Coronary artery (tissue), 2 donors: Measurements from ENCODE around the gene RBKS.

ENCODE experiments used
- DNase-seq: peaks from one replicate; pipeline ENCODE4 v3.0.0-alpha.2; 2017; ENCODE audit warnings: low spot score
- H3K27ac ChIP-seq, 2 donors: fragments of 200-600 bp; sonication (generic); one replicate each; pipeline ENCODE4 v1.5.1; 2016 to 2019
- H3K4me3 ChIP-seq: fragments of 200-600 bp; sonication (generic); 2 replicates; pipeline ENCODE4 v1.5.1; 2016; ENCODE audit warnings: mild to moderate bottlenecking, moderate library complexity
- TF ChIP-seq, protein P1 (sequence below): fragments of 200-600 bp; sonication (generic); IDR thresholded peaks from one replicate; pipeline ENCODE4 v1.5.1; 2019; ENCODE audit warnings: antibody characterized with exemption

The RBKS gene

DNA sequence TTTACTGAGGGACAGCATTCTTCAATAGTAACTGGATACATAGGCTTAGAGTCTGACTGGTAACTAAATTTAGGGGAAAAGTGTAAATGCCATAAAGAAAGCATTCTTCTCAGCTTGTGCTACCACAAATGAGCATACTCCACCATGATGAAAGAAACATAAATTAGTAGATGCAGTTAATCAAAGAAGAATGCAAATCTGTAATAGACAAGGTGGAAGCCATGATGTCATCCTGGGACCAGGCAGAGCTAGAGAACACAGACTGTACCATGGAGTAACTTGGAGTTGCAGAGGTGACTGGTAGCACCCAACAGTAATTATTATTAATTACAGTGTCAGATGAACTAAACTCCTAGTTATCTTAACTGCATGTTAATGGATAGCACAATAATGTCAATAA is 51.7 kb downstream of the RBKS start:
- Histone ChIP-seq H3K27ac (no peak overlapping the region), H3K4me3 (no peak overlapping the region)
- DNase-seq = no peak
- TF ChIP-seq, protein P1, sequence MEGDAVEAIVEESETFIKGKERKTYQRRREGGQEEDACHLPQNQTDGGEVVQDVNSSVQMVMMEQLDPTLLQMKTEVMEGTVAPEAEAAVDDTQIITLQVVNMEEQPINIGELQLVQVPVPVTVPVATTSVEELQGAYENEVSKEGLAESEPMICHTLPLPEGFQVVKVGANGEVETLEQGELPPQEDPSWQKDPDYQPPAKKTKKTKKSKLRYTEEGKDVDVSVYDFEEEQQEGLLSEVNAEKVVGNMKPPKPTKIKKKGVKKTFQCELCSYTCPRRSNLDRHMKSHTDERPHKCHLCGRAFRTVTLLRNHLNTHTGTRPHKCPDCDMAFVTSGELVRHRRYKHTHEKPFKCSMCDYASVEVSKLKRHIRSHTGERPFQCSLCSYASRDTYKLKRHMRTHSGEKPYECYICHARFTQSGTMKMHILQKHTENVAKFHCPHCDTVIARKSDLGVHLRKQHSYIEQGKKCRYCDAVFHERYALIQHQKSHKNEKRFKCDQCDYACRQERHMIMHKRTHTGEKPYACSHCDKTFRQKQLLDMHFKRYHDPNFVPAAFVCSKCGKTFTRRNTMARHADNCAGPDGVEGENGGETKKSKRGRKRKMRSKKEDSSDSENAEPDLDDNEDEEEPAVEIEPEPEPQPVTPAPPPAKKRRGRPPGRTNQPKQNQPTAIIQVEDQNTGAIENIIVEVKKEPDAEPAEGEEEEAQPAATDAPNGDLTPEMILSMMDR = no peak

DNA sequence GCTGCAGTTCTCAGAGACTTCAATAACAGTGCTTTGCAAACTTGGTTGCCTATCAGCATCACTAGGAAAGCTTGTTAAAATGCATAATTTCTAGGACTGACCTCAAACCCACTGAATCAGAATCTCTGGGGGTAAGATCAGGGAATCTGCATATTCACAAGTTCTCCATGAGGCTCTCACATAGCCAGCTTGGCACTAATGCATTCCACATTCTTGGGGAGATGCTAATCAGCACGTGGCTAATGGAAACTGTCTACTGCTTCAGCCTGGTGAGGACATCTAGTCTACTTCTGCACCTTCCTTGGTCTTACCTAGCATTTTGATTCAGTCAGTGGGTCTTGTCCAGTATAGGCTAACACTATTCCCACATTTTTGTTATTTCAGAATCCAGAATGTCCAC is 56.3 kb downstream of the RBKS start:
- TF ChIP-seq, protein P1 = no peak
- Histone ChIP-seq H3K4me3 (no peak overlapping the region), H3K27ac (no peak overlapping the region)
- no peak for DNase-seq

DNA sequence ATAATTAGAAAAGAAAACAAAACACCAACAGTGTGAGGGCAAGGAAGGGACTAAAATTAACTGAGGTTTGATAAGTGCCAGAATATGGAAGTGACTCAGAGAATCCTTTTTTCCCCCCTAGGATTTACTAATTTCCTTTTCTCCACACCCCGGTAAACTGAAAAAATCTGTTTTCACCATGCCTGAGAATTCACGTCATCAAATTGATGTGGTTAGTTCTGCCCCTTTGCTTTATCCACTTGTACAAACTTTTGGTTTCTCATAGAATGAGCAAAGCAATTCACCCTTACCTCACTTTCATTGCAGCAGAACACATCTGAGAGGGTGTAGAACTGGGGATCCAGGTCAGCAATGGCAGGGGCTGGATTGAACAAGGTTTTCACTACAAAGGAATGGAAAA is 57.8 kb downstream of the RBKS start:
- Histone ChIP-seq H3K27ac (no peak overlapping the region), H3K4me3 (no peak overlapping the region)
- TF ChIP-seq, protein P1 = no peak
- DNase-seq = no peak

DNA sequence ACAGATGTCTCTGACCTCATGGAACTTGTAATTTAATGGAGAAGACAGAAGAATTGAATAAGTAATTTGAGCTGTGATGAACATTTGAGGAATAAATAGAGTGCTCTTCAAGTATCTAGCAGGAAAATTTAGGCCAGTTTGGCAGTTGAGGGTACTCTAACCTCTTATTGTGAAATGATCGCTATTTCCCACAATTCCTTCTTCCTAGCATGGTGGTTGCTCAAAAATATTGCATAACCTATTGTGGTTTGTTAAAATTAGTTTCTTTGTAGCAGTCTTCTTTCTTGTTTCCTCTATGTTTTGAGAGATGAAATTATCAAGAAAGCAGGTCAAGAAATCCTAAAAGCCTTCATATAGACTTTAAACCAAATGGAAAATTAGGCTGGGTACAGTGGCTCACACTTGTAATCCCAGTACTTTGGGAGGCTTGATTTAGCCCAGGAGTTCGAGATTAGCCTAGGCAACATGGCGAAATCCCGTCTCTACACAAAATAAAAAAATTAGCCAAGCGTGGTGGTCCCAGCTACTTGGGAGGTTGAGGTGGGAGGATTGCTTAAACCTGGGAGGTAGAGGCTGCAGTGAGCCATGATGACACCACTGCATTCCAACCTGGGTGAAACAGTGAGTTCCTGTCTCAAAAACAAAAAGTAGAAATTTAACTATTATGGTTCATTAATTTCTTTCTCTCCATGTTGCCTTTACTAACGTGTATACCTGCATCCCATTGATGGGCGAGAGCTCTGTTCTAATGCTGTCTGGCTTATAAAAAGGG is 58.7 kb downstream of the RBKS start:
- DNase-seq = no peak
- TF ChIP-seq, protein P1 = no peak
- Histone ChIP-seq H3K4me3 (no peak overlapping the region), H3K27ac (no peak overlapping the region)

DNA sequence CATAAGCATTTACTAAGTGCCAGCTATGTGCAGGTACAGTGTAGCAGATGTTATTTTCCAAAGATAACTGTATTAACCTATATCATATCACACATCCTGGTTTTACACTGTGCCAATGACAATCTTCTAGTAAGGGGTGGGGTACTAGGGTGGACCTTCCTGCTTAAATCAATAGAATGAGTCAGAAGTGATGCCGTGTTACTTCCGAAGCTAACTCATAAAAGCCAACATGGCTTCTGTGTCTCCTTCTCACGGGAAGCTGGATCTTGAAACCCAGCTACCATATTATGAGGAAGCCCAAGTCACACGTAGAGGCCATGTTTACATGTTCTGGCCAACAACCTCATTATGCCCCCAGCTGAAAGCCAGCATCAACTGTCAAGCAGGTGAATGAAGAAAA is 59.5 kb downstream of the RBKS start:
- TF ChIP-seq, protein P1 = no peak
- DNase-seq = no peak
- Histone ChIP-seq H3K4me3 (no peak overlapping the region), H3K27ac (no peak overlapping the region)

DNA sequence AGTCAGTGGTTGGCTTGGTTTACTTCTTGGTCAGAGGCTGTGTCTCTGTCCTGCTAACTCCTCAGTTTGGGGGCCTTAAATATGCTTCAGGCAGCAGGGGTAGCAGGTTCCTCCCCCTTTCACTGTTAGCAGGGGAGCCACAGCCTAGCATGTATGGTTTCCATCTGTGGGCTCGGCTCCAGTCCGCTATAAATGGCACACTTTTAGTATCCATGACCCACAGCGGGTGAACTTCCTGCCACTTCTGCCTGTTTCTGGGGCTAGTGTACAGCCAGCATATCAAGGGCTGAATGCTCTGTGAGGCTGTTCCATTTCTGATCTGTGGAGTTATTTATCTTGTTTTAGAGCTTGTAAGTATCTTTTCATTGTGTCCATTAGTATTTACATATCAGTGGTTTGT is 60.4 kb downstream of the RBKS start:
- H3K27ac ChIP-seq = no peak overlapping the region
- H3K4me3 ChIP-seq = no peak overlapping the region
- DNase-seq = no peak
- TF ChIP-seq, protein P1 = no peak

DNA sequence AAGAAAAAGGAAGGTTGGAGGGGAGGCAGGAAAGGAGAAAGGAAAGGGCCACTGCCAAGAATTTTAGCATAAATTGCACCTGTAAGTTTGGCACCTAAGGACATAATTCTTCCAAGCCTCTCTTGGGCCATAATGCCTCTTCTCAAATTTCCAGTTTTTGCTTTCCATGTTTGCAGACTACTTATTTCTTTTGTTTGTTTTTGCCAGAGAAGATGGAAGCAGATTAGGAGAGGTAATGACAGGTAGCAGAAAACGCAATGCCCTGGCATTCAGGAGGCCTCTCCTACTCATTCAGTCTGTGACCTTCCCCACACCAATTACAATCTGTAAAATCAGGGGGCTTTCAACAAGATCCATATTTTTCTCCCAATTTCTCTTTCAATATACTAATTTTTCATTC is 61.9 kb downstream of the RBKS start:
- DNase-seq = no peak
- TF ChIP-seq, protein P1 = no peak
- Histone ChIP-seq H3K4me3 (no peak overlapping the region), H3K27ac (no peak overlapping the region)
